Mesenchymal stem cell (in vitro differentiated cells and primary cell): ENCODE data around the gene ATPAF1.
A peak's percentile ranks its signal among the peaks of the same experiment; 100 is the strongest.

Source experiments
- DNase-seq: peaks from one replicate; pipeline ENCODE4 v3.0.0-alpha.2; 2013
- H2AFZ ChIP-seq: one replicate; pipeline ENCODE4 v1.6.1; 2013; ENCODE audit warnings: low read depth, mild to moderate bottlenecking, control low read depth, inconsistent platforms, low read length, moderate library complexity
- H2AK5ac ChIP-seq: 2 replicates; pipeline ENCODE4 v1.6.1; 2013; ENCODE audit warnings: low read length, moderate library complexity, mild to moderate bottlenecking, inconsistent platforms; ENCODE audit not compliant: severe bottlenecking
- H2BK120ac ChIP-seq: one replicate; pipeline ENCODE4 v1.6.1; 2013; ENCODE audit warnings: low read depth, mild to moderate bottlenecking, inconsistent platforms, low read length, moderate library complexity
- H2BK12ac ChIP-seq, 2 experiments: one replicate each; pipeline ENCODE4 v1.6.1; 2013; ENCODE audit warnings: inconsistent platforms in 2 of 2, low read length in 2 of 2, mild to moderate bottlenecking in 2 of 2, moderate library complexity in 2 of 2, control low read depth in 1 of 2
- H2BK15ac ChIP-seq: one replicate; pipeline ENCODE4 v1.6.1; 2013; ENCODE audit warnings: mild to moderate bottlenecking, low read depth, inconsistent platforms; ENCODE audit not compliant: poor library complexity, severe bottlenecking
- H2BK5ac ChIP-seq: 2 replicates; pipeline ENCODE4 v1.6.1; 2013; ENCODE audit warnings: low read depth, mild to moderate bottlenecking, low read length, control low read depth, inconsistent platforms; ENCODE audit not compliant: poor library complexity, severe bottlenecking
- H3K14ac ChIP-seq, 2 experiments: one replicate each; pipeline ENCODE4 v1.6.1; 2013; ENCODE audit warnings: inconsistent platforms in 2 of 2, low read length in 2 of 2, control low read depth in 1 of 2, mild to moderate bottlenecking in 1 of 2, moderate library complexity in 1 of 2
- H3K18ac ChIP-seq, 2 experiments: one replicate each; pipeline ENCODE4 v1.6.1; 2013; ENCODE audit warnings: inconsistent platforms in 2 of 2, low read length in 2 of 2, control low read depth in 1 of 2, low read depth in 1 of 2, mild to moderate bottlenecking in 1 of 2
- H3K23ac ChIP-seq, 2 experiments: one replicate each; pipeline ENCODE4 v1.6.1; 2013; ENCODE audit warnings: inconsistent platforms in 2 of 2, low read length in 2 of 2, mild to moderate bottlenecking in 2 of 2, moderate library complexity in 2 of 2, control low read depth in 1 of 2
- H3K27ac ChIP-seq: 2 replicates; pipeline ENCODE4 v1.5.1; 2013; ENCODE audit warnings: mild to moderate bottlenecking, moderate library complexity, low read length, control low read depth, inconsistent platforms; ENCODE audit not compliant: poor library complexity, severe bottlenecking
- H3K27me3 ChIP-seq, 2 experiments: 2 replicates each; pipeline versions ENCODE4 v1.6.1 to v1.7.0; 2013; ENCODE audit warnings: low read length in 2 of 2, mild to moderate bottlenecking in 2 of 2, moderate library complexity in 2 of 2, control low read depth in 1 of 2, inconsistent platforms in 1 of 2; ENCODE audit not compliant: control insufficient read depth in 1 of 2, insufficient read depth in 1 of 2
- H3K36me3 ChIP-seq, 2 experiments: 2 replicates each; pipeline versions ENCODE4 v1.6.1 to v1.7.0; 2013; ENCODE audit warnings: low read length in 2 of 2, control low read depth in 1 of 2, inconsistent platforms in 1 of 2, low read depth in 1 of 2, mild to moderate bottlenecking in 1 of 2; ENCODE audit not compliant: insufficient read depth in 2 of 2, control insufficient read depth in 1 of 2
- H3K4ac ChIP-seq, 2 experiments: one replicate each; pipeline ENCODE4 v1.6.1; 2013; ENCODE audit warnings: inconsistent platforms in 2 of 2, low read length in 2 of 2, mild to moderate bottlenecking in 2 of 2, moderate library complexity in 2 of 2, control low read depth in 1 of 2, low read depth in 1 of 2
- H3K4me1 ChIP-seq: 2 replicates; pipeline ENCODE4 v1.6.1; 2013; ENCODE audit warnings: low read depth, low read length, control low read depth; ENCODE audit not compliant: control insufficient read depth, insufficient read depth
- H3K4me2 ChIP-seq: 2 replicates; pipeline ENCODE4 v1.6.1; 2013; ENCODE audit warnings: low read length, mild to moderate bottlenecking, inconsistent platforms; ENCODE audit not compliant: poor library complexity, severe bottlenecking
- H3K4me3 ChIP-seq, 2 experiments: 2 replicates each; pipeline versions ENCODE4 v1.5.1 to v1.7.0; 2013; ENCODE audit warnings: low read length in 2 of 2, mild to moderate bottlenecking in 2 of 2, control low read depth in 1 of 2, low read depth in 1 of 2; ENCODE audit not compliant: insufficient read depth in 1 of 2
- H3K79me1 ChIP-seq: replicated peaks from 2 replicates; pipeline ENCODE4 v1.6.1; 2013; ENCODE audit warnings: mild to moderate bottlenecking, control low read depth, low read length, inconsistent platforms; ENCODE audit not compliant: poor library complexity, severe bottlenecking
- H3K9ac ChIP-seq: 2 replicates; pipeline ENCODE4 v1.7.0; 2013; ENCODE audit warnings: mild to moderate bottlenecking, low read length, moderate library complexity
- H3K9me3 ChIP-seq: 2 replicates; pipeline ENCODE4 v1.7.0; 2013; ENCODE audit warnings: mild to moderate bottlenecking, low read length; ENCODE audit not compliant: control insufficient read depth
- H4K8ac ChIP-seq: one replicate; pipeline ENCODE4 v1.6.1; 2013; ENCODE audit warnings: inconsistent platforms, mild to moderate bottlenecking, low read length, moderate library complexity
- H4K91ac ChIP-seq: one replicate; pipeline ENCODE4 v1.6.1; 2013; ENCODE audit warnings: mild to moderate bottlenecking, low read length, inconsistent platforms
- WGBS: methylation state at CpG from one replicate; pipeline ENCODE4 v1.1.7; 2013; ENCODE audit warnings: mixed read lengths; 5-methylcytosine and 5-hydroxymethylcytosine counted together

The ATPAF1 gene

GRCh38 chr1:46639547-46639946 lies 28.6 kb downstream of the ATPAF1 start:
- no peaks in the 10 kb centered on the region for H3K9me3 ChIP-seq
- no peak overlapping the region for H2BK15ac ChIP-seq
- H3K36me3 ChIP-seq = peaks cover 11 to 41% of the 10 kb centered on the region in 2 experiments
- no peak overlapping the region for H2BK120ac ChIP-seq
- no peak overlapping the region for H4K8ac ChIP-seq
- no peak overlapping the region for H4K91ac ChIP-seq
- H3K4ac ChIP-seq = no peak overlapping the region
- H3K23ac ChIP-seq = no peak overlapping the region
- DNase-seq = no peak
- H3K4me2 ChIP-seq = no peak overlapping the region
- no peaks in the 10 kb centered on the region for H3K4me1 ChIP-seq
- H2BK12ac ChIP-seq = no peak overlapping the region
- no peak overlapping the region for H3K27ac ChIP-seq
- peaks cover 3% of the 10 kb centered on the region for H3K79me1 ChIP-seq
- no peak overlapping the region for H3K18ac ChIP-seq
- no peak overlapping the region for H3K4me3 ChIP-seq
- H3K27me3 ChIP-seq = no peaks in the 10 kb centered on the region
- H3K14ac ChIP-seq = no peak overlapping the region
- H2BK5ac ChIP-seq = no peak overlapping the region
- no peak overlapping the region for H3K9ac ChIP-seq
- WGBS = 100% methylated on average over 1 of the region's 1 CpG
- peak overlapping the region; percentile 56 for H2AK5ac ChIP-seq
- H2AFZ ChIP-seq = no peak overlapping the region

GRCh38 chr1:46638921-46639320 lies 29.2 kb downstream of the ATPAF1 start:
- no peak overlapping the region for H3K4ac ChIP-seq
- H3K36me3 ChIP-seq = peaks cover 15 to 47% of the 10 kb centered on the region in 2 experiments
- no peak overlapping the region for H2AFZ ChIP-seq
- no peak overlapping the region for H3K18ac ChIP-seq
- no peaks in the 10 kb centered on the region for H3K4me1 ChIP-seq
- no peaks in the 10 kb centered on the region for H3K27me3 ChIP-seq
- peaks cover 3% of the 10 kb centered on the region for H3K79me1 ChIP-seq
- H4K8ac ChIP-seq = no peak overlapping the region
- no peak overlapping the region for H3K4me2 ChIP-seq
- no peak overlapping the region for H3K9ac ChIP-seq
- H3K9me3 ChIP-seq = no peaks in the 10 kb centered on the region
- no peak overlapping the region for H2BK120ac ChIP-seq
- H2BK15ac ChIP-seq = no peak overlapping the region
- H3K4me3 ChIP-seq = no peak overlapping the region
- DNase-seq = no peak
- no peak overlapping the region for H2BK5ac ChIP-seq
- H2AK5ac ChIP-seq = no peak overlapping the region
- H3K23ac ChIP-seq = no peak overlapping the region
- H3K27ac ChIP-seq = no peak overlapping the region
- no peak overlapping the region for H2BK12ac ChIP-seq
- no peak overlapping the region for H3K14ac ChIP-seq
- H4K91ac ChIP-seq = no peak overlapping the region

DNA sequence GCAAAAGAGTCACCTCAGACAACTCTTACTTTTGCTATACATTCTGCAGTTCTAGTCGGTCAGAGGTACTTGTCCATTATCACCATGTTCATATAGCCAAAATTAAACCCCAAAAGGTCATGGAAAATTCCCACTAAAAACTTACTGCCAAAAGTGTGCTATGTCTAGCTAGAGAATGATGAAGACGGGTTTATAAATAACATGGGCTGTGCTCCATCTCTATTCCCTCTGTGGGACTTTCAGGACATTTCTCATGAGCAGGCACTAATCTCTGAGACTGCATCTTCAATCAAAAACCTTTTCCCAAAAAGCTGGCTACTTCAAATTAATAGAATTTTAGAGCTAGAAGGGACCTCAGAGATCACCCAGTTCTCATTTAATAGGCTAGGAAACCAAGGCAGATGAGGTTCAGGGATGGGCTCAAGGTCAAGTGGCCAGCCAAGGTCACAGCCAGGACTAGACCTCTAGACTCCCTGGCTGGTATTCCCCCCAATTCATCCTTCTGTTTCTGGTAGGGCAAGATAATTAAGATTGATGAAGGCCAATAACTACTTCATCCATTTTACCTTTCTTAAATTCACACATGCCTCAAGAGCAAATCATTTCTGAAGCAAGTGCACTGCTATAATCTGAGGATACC lies 30.6 kb downstream of the ATPAF1 start:
- no peak overlapping the region for H2BK5ac ChIP-seq
- H4K91ac ChIP-seq = no peak overlapping the region
- H3K4ac ChIP-seq = no peak overlapping the region
- no peak overlapping the region for H2BK120ac ChIP-seq
- no peak for DNase-seq
- no peak overlapping the region for H2AK5ac ChIP-seq
- H3K27me3 ChIP-seq = no peaks in the 10 kb centered on the region
- no peaks in the 10 kb centered on the region for H3K9me3 ChIP-seq
- no peak overlapping the region for H3K18ac ChIP-seq
- no peak overlapping the region for H3K4me3 ChIP-seq
- 50% methylated on average over 2 of the region's 2 CpGs for WGBS
- no peak overlapping the region for H2BK15ac ChIP-seq
- H3K4me1 ChIP-seq = no peaks in the 10 kb centered on the region
- H3K4me2 ChIP-seq = no peak overlapping the region
- peaks cover 15 to 60% of the 10 kb centered on the region in 2 experiments for H3K36me3 ChIP-seq
- no peak overlapping the region for H3K14ac ChIP-seq
- H2BK12ac ChIP-seq = no peak overlapping the region
- no peak overlapping the region for H4K8ac ChIP-seq
- peaks cover 3% of the 10 kb centered on the region for H3K79me1 ChIP-seq
- no peak overlapping the region for H2AFZ ChIP-seq
- H3K23ac ChIP-seq = no peak overlapping the region
- H3K27ac ChIP-seq = no peak overlapping the region
- no peak overlapping the region for H3K9ac ChIP-seq

DNA sequence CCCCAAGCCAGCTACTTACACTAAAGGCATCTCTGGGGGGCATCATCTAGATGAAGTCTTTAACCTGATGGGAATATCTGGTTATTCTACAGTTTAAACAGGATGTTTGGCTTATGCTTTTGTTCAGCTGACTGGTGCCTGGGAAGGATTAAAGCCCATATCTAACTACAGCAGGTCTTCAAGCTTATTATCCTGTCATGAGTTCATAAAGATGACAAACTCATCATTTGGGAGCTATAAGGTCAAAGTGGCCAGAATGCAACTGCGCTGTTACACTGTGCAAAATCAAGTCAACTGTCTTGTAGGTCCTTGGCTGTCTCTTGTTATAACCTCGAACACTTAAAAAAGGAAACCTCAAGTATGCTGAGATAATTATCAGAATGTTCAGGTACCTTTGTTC lies 33.0 kb downstream of the ATPAF1 start:
- no peak overlapping the region for H4K8ac ChIP-seq
- no peak overlapping the region for H3K4ac ChIP-seq
- no peak overlapping the region for H3K4me2 ChIP-seq
- H3K4me1 ChIP-seq = no peaks in the 10 kb centered on the region
- peaks cover 20 to 61% of the 10 kb centered on the region in 2 experiments for H3K36me3 ChIP-seq
- H2BK15ac ChIP-seq = no peak overlapping the region
- H3K9ac ChIP-seq = no peak overlapping the region
- no peak overlapping the region for H2AFZ ChIP-seq
- DNase-seq = no peak
- H3K27ac ChIP-seq = no peak overlapping the region
- no peaks in the 10 kb centered on the region for H3K9me3 ChIP-seq
- H2BK120ac ChIP-seq = no peak overlapping the region
- H4K91ac ChIP-seq = no peak overlapping the region
- no peak overlapping the region for H2BK12ac ChIP-seq
- no peak overlapping the region for H2BK5ac ChIP-seq
- no peak overlapping the region for H3K14ac ChIP-seq
- H3K18ac ChIP-seq = no peak overlapping the region
- no peak overlapping the region for H2AK5ac ChIP-seq
- no peak overlapping the region for H3K4me3 ChIP-seq
- peaks cover 2% of the 10 kb centered on the region for H3K79me1 ChIP-seq
- 80% methylated on average over 1 of the region's 2 CpGs for WGBS
- H3K23ac ChIP-seq = no peak overlapping the region
- H3K27me3 ChIP-seq = no peaks in the 10 kb centered on the region
